GM23338 (cell line): ENCODE data around the gene WSCD2. TPM values are rescaled to one million over a fixed set of nuclear protein-coding genes. Genes with fewer than 3 reads are reported as not detected.

Experiments used
- ATAC-seq: fragments of 200-7000 bp; cut with Tn5 transposase; 3 replicates; pipeline ENCODE4 v1.9.1; 2020
- DNase-seq: peaks from one replicate; pipeline ENCODE4 v3.0.0-alpha.2; 2015; ENCODE audit warnings: low spot score
- H2AFZ ChIP-seq: fragments of 200-600 bp; sonication (generic); 2 replicates; pipeline ENCODE4 v1.8.0; 2016; ENCODE audit warnings: antibody characterized with exemption, mild to moderate bottlenecking, moderate library complexity
- H3F3A ChIP-seq: fragments of 200-600 bp; sonication (generic); replicated peaks from 2 replicates; pipeline ENCODE4 v1.8.0; 2017; ENCODE audit warnings: antibody characterized with exemption, mixed run types, low read depth
- H3K27ac ChIP-seq: fragments of 200-600 bp; sonication (generic); 2 replicates; pipeline ENCODE4 v1.6.1; 2016; ENCODE audit warnings: low read depth
- H3K27me3 ChIP-seq: fragments of 200-600 bp; sonication (generic); 2 replicates; pipeline ENCODE4 v1.8.0; 2016; ENCODE audit warnings: mild to moderate bottlenecking, mixed run types, moderate library complexity; ENCODE audit not compliant: insufficient read depth
- H3K36me3 ChIP-seq: fragments of 200-600 bp; sonication (generic); 2 replicates; pipeline ENCODE4 v1.8.0; 2016; ENCODE audit warnings: mild to moderate bottlenecking; ENCODE audit not compliant: insufficient read depth
- H3K4me1 ChIP-seq: fragments of 200-600 bp; sonication (generic); 2 replicates; pipeline ENCODE4 v1.8.0; 2016; ENCODE audit warnings: mild to moderate bottlenecking, moderate library complexity; ENCODE audit not compliant: insufficient read depth
- H3K4me2 ChIP-seq: fragments of 200-600 bp; sonication (generic); 2 replicates; pipeline ENCODE4 v1.7.1; 2017; ENCODE audit warnings: mixed run types
- H3K4me3 ChIP-seq: fragments of 200-600 bp; sonication (generic); 2 replicates; pipeline ENCODE4 v1.6.1; 2016; ENCODE audit warnings: mixed run types
- H3K79me2 ChIP-seq: fragments of 200-600 bp; sonication (generic); replicated peaks from 2 replicates; pipeline ENCODE4 v1.8.0; 2017; ENCODE audit warnings: mild to moderate bottlenecking; ENCODE audit not compliant: insufficient read depth
- H3K9me2 ChIP-seq: fragments of 200-600 bp; sonication (generic); 2 replicates; pipeline ENCODE4 v1.8.0; 2017; ENCODE audit not compliant: insufficient read depth
- H4K20me1 ChIP-seq: fragments of 200-600 bp; sonication (generic); replicated peaks from 2 replicates; pipeline ENCODE4 v1.8.0; 2017; ENCODE audit warnings: mild to moderate bottlenecking; ENCODE audit not compliant: insufficient read depth
- H3K27ac Mint-ChIP-seq: 2 replicates; pipeline ENCODE4 v1.8.0; 2020; ENCODE audit warnings: inconsistent platforms, mild to moderate bottlenecking, moderate library complexity, mixed read lengths
- H3K27me3 Mint-ChIP-seq: 3 replicates; pipeline ENCODE4 v1.8.0; 2022; ENCODE audit warnings: low read depth, mild to moderate bottlenecking, moderate library complexity, mixed read lengths, inconsistent platforms; ENCODE audit not compliant: insufficient read depth, poor library complexity
- H3K36me3 Mint-ChIP-seq: 3 replicates; pipeline ENCODE4 v1.8.0; 2021; ENCODE audit warnings: low read depth, mild to moderate bottlenecking, inconsistent platforms, moderate library complexity, mixed read lengths
- H3K4me1 Mint-ChIP-seq: 3 replicates; pipeline ENCODE4 v1.8.0; 2020; ENCODE audit warnings: mild to moderate bottlenecking, inconsistent platforms, mixed read lengths
- H3K4me3 Mint-ChIP-seq: 3 replicates; pipeline ENCODE4 v1.8.0; 2021; ENCODE audit warnings: moderate library complexity, mild to moderate bottlenecking, inconsistent platforms, mixed read lengths
- H3K9me3 Mint-ChIP-seq: 3 replicates; pipeline ENCODE4 v1.8.0; 2020; ENCODE audit warnings: moderate library complexity, mild to moderate bottlenecking, inconsistent platforms, mixed read lengths
- CREB1 ChIP-seq: fragments of 250-450 bp; sonication (Bioruptor Pico); IDR thresholded peaks from 2 replicates; pipeline ENCODE4 v1.5.0; 2020; ENCODE audit warnings: low read depth, mild to moderate bottlenecking, moderate library complexity
- ETS1 ChIP-seq: IDR thresholded peaks from 2 replicates; pipeline ENCODE4 v1.6.1; 2016; ENCODE audit warnings: antibody characterized with exemption
- EZH2 ChIP-seq: fragments of 200-600 bp; sonication (generic); IDR thresholded peaks from one replicate; pipeline ENCODE4 v1.8.0; 2017; ENCODE audit warnings: antibody characterized with exemption, mild to moderate bottlenecking, low read depth; ENCODE audit not compliant: unreplicated experiment
- EZH2phosphoT487 ChIP-seq: fragments of 200-600 bp; sonication (generic); IDR thresholded peaks from one replicate; pipeline ENCODE4 v1.8.1; 2018; ENCODE audit warnings: antibody characterized with exemption; ENCODE audit not compliant: unreplicated experiment
- JUNB ChIP-seq: IDR thresholded peaks from one replicate; pipeline ENCODE4 v1.6.1; 2016; ENCODE audit warnings: antibody characterized with exemption; ENCODE audit not compliant: unreplicated experiment
- NANOG ChIP-seq: IDR thresholded peaks from 2 replicates; pipeline ENCODE4 v1.6.1; 2016; ENCODE audit warnings: antibody characterized with exemption, borderline replicate concordance
- POLR2AphosphoS5 ChIP-seq: IDR thresholded peaks from 2 replicates; pipeline ENCODE4 v1.6.1; 2016; ENCODE audit warnings: antibody characterized with exemption, low read depth
- STAT1 ChIP-seq: IDR thresholded peaks from one replicate; pipeline ENCODE4 v1.6.1; 2016; ENCODE audit warnings: antibody characterized with exemption; ENCODE audit not compliant: unreplicated experiment
- ZNF114 ChIP-seq: fragments of 250-450 bp; sonication (Bioruptor Pico); IDR thresholded peaks from 2 replicates; pipeline ENCODE4 v1.5.0; 2020; ENCODE audit warnings: mild to moderate bottlenecking, moderate library complexity
- ZNF331 ChIP-seq: fragments of 250-450 bp; sonication (Bioruptor Pico); IDR thresholded peaks from 2 replicates; pipeline ENCODE4 v1.5.0; 2020; ENCODE audit warnings: low read depth, mild to moderate bottlenecking, moderate library complexity
- ZNF462 ChIP-seq: fragments of 250-450 bp; sonication (Bioruptor Pico); IDR thresholded peaks from 2 replicates; pipeline ENCODE4 v1.5.0; 2020; ENCODE audit warnings: mild to moderate bottlenecking, moderate library complexity
- polyA plus RNA-seq: library from polyadenylated mRNA; unstranded; fragments of >200 nt; fragmentation: Nextera tagmentation; extraction: Ambion mirVana; gene quantifications from 2 replicates; pipeline ENCODE4 v1.2.1, GENCODE V29; 2016
- total RNA-seq: library from RNA; depleted of rRNA; stranded (reverse); fragments of >200 nt; shearing (Covaris generic); gene quantifications from 2 replicates; pipeline ENCODE4 v1.2.3, GENCODE V29; 2014
- TF ChIP-seq, protein P1 (sequence below): IDR thresholded peaks from one replicate; pipeline ENCODE4 v1.6.1; 2018; ENCODE audit warnings: antibody characterized with exemption; ENCODE audit not compliant: unreplicated experiment
- TF ChIP-seq, protein P2 (sequence below), 2 experiments: fragments of 200-600 bp in 1 of 2; sonication (generic) in 1 of 2; conservative IDR thresholded peaks; 2 replicates each; pipeline versions ENCODE4 v1.5.1 to v1.6.1; 2016 to 2017; ENCODE audit warnings: antibody characterized with exemption in 2 of 2, low read depth in 2 of 2, mild to moderate bottlenecking in 2 of 2, moderate library complexity in 1 of 2

Gene WSCD2
- total and polyA plus RNA-seq, 2 experiments from 2014 or later: 0.66 to 3.1 TPM

DNA sequence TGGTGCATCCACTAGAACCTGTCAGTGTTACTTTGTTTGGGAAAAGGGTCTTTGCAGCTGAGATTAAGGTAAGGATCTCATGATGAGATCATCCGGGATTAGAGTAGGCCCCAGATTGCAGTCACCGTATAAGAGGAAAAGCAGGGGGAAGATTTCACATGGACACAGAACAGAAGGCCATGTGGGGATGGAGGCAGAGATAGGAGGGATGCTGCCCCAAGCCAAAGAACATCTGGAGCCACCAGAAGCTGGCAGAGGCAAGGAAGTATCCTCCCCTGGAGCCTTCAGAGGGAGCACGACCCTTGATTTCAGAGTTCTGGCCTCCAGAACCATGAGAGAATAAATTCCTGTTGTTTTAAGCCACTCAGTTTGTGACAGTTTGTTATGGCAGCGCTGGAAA, 170.4 kb downstream of the WSCD2 start:
- TF ChIP-seq ETS1: no peak
- TF ChIP-seq, protein P1, sequence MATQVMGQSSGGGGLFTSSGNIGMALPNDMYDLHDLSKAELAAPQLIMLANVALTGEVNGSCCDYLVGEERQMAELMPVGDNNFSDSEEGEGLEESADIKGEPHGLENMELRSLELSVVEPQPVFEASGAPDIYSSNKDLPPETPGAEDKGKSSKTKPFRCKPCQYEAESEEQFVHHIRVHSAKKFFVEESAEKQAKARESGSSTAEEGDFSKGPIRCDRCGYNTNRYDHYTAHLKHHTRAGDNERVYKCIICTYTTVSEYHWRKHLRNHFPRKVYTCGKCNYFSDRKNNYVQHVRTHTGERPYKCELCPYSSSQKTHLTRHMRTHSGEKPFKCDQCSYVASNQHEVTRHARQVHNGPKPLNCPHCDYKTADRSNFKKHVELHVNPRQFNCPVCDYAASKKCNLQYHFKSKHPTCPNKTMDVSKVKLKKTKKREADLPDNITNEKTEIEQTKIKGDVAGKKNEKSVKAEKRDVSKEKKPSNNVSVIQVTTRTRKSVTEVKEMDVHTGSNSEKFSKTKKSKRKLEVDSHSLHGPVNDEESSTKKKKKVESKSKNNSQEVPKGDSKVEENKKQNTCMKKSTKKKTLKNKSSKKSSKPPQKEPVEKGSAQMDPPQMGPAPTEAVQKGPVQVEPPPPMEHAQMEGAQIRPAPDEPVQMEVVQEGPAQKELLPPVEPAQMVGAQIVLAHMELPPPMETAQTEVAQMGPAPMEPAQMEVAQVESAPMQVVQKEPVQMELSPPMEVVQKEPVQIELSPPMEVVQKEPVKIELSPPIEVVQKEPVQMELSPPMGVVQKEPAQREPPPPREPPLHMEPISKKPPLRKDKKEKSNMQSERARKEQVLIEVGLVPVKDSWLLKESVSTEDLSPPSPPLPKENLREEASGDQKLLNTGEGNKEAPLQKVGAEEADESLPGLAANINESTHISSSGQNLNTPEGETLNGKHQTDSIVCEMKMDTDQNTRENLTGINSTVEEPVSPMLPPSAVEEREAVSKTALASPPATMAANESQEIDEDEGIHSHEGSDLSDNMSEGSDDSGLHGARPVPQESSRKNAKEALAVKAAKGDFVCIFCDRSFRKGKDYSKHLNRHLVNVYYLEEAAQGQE: no peak
- no peak for TF ChIP-seq ZNF462
- TF ChIP-seq JUNB: no peak
- TF ChIP-seq, protein P2, sequence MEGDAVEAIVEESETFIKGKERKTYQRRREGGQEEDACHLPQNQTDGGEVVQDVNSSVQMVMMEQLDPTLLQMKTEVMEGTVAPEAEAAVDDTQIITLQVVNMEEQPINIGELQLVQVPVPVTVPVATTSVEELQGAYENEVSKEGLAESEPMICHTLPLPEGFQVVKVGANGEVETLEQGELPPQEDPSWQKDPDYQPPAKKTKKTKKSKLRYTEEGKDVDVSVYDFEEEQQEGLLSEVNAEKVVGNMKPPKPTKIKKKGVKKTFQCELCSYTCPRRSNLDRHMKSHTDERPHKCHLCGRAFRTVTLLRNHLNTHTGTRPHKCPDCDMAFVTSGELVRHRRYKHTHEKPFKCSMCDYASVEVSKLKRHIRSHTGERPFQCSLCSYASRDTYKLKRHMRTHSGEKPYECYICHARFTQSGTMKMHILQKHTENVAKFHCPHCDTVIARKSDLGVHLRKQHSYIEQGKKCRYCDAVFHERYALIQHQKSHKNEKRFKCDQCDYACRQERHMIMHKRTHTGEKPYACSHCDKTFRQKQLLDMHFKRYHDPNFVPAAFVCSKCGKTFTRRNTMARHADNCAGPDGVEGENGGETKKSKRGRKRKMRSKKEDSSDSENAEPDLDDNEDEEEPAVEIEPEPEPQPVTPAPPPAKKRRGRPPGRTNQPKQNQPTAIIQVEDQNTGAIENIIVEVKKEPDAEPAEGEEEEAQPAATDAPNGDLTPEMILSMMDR (conservative IDR thresholded peaks at IDR 0.05; ENCODE audit: low read depth in 2 of 2): no peak
- TF ChIP-seq CREB1 (CRISPR knock-in tag): no peak
- TF ChIP-seq STAT1: no peak
- TF ChIP-seq ZNF331 (CRISPR knock-in tag): no peak
- no peak for TF ChIP-seq POLR2AphosphoS5
- TF ChIP-seq NANOG: no peak
- TF ChIP-seq EZH2: no peak
- TF ChIP-seq ZNF114 (CRISPR knock-in tag): no peak
- no peak for TF ChIP-seq EZH2phosphoT487
- Histone ChIP-seq H3K36me3 (no peaks in the 10 kb centered on the region), H3K27ac (no peak overlapping the region), H2AFZ (no peak overlapping the region), H3K4me3 (no peak overlapping the region), H3F3A (no peaks in the 10 kb centered on the region), H3K9me2 (no peaks in the 10 kb centered on the region), H3K27me3 (no peaks in the 10 kb centered on the region), H3K4me2 (no peak overlapping the region), H3K4me1 (peaks cover 17% of the 10 kb centered on the region), H4K20me1 (no peaks in the 10 kb centered on the region), H3K79me2 (no peaks in the 10 kb centered on the region)
- H3K27ac Mint-ChIP-seq: no peak overlapping the region
- H3K27me3 Mint-ChIP-seq: peaks cover 6% of the 10 kb centered on the region
- peaks cover 25% of the 10 kb centered on the region for H3K4me1 Mint-ChIP-seq
- no peaks in the 10 kb centered on the region for H3K36me3 Mint-ChIP-seq
- no peaks in the 10 kb centered on the region; the same call in 2 of the 3 replicates for H3K9me3 Mint-ChIP-seq
- no peak overlapping the region for H3K4me3 Mint-ChIP-seq
- DNase-seq (no peak), ATAC-seq (no peak)
